ENCODE measurements around the gene PRICKLE2. TPM values are rescaled to one million over a fixed set of nuclear protein-coding genes. Genes with fewer than 3 reads are reported as not detected.
A peak's percentile ranks its signal among the peaks of the same experiment; 100 is the strongest.

Gene PRICKLE2
- 4.1 TPM for total RNA-seq
- long read RNA-seq, full-length matches to known transcripts = 1 of 2 reads
- long read RNA-seq, partial matches to known transcripts = 0 of 2 reads
- long read RNA-seq, other reads (novel, unspliced or antisense) = 1 of 2 reads

GRCh38 chr3:64224826-64225610, at the start of gene PRICKLE2:
PRICKLE2 (minus strand) TSS chr3:64225466; CDS start chr3:64198927, 26,539 bp downstream.
- intact Hi-C loops (cut with micrococcal nuclease) = no loop called here
- ATAC-seq (peak; percentile 73), DNase-seq (peak; percentile 79)

- no peak for ATAC-seq
- DNase-seq = no peak
- intact Hi-C loops (cut with micrococcal nuclease) = no loop called here
These were observed 47.6 kb upstream of the PRICKLE2 start for GRCh38 chr3:64272842-64273241.

GRCh38 chr3:64272271-64272670, 47.0 kb upstream of the PRICKLE2 start:
- intact Hi-C loops (cut with micrococcal nuclease) = no loop called here
- no peak for DNase-seq
- no peak for ATAC-seq

GRCh38 chr3:64271631-64272030, 46.4 kb upstream of the PRICKLE2 start:
- intact Hi-C loops (cut with micrococcal nuclease) = no loop called here
- ATAC-seq = no peak
- no peak for DNase-seq

GRCh38 chr3:64270866-64271260, 45.6 kb upstream of the PRICKLE2 start:
- ATAC-seq (no peak), DNase-seq (no peak)
- intact Hi-C loops (cut with micrococcal nuclease) = no loop called here

- ATAC-seq (no peak), DNase-seq (no peak)
- intact Hi-C loops (cut with micrococcal nuclease) = no loop called here
These were observed 45.0 kb upstream of the PRICKLE2 start for GRCh38 chr3:64270142-64270865.

GRCh38 chr3:64268926-64269325, 43.7 kb upstream of the PRICKLE2 start:
- ATAC-seq = peak; percentile 45
- intact Hi-C loops (cut with micrococcal nuclease) = no loop called here
- DNase-seq = peak; percentile 59

GRCh38 chr3:64267721-64268604, 42.7 kb upstream of the PRICKLE2 start:
- DNase-seq (peak; percentile 75), ATAC-seq (peak; percentile 86)
- intact Hi-C loops (cut with micrococcal nuclease) = no loop called here

- DNase-seq = no peak
- ATAC-seq = no peak
- intact Hi-C loops (cut with micrococcal nuclease) = no loop called here
These were observed 41.7 kb upstream of the PRICKLE2 start for GRCh38 chr3:64266983-64267382.

- intact Hi-C loops (cut with micrococcal nuclease) = no loop called here
- no peak for DNase-seq
These were observed 41.0 kb upstream of the PRICKLE2 start for GRCh38 chr3:64266065-64266931.

GRCh38 chr3:64265646-64266045, 40.4 kb upstream of the PRICKLE2 start:
- intact Hi-C loops (cut with micrococcal nuclease) = no loop called here
- ATAC-seq (no peak), DNase-seq (no peak)

More at GRCh38 chr3:64266065-64266931, 41.0 kb upstream of the PRICKLE2 start:
- ATAC-seq = peak; percentile 50

- ATAC-seq (no peak), DNase-seq (no peak)
- intact Hi-C loops (cut with micrococcal nuclease) = no loop called here
These were observed 39.3 kb upstream of the PRICKLE2 start for GRCh38 chr3:64264501-64265109.

- DNase-seq (no peak), ATAC-seq (no peak)
- intact Hi-C loops (cut with micrococcal nuclease) = no loop called here
These were observed 37.4 kb upstream of the PRICKLE2 start for GRCh38 chr3:64262574-64263114.

- intact Hi-C loops (cut with micrococcal nuclease) = no loop called here
- ATAC-seq = peak; percentile 45
- no peak for DNase-seq
These were observed 35.2 kb upstream of the PRICKLE2 start for GRCh38 chr3:64260431-64260830.

- DNase-seq (no peak), ATAC-seq (peak; percentile 43)
- intact Hi-C loops (cut with micrococcal nuclease) = no loop called here
These were observed 34.4 kb upstream of the PRICKLE2 start for GRCh38 chr3:64259636-64260035.

- no peak for ATAC-seq
These were observed 32.0 kb upstream of the PRICKLE2 start for GRCh38 chr3:64257100-64257755.

GRCh38 chr3:64255741-64256340, 30.6 kb upstream of the PRICKLE2 start:
- ATAC-seq = no peak
- DNase-seq = no peak
- intact Hi-C loops (cut with micrococcal nuclease) = no loop called here

More at GRCh38 chr3:64257100-64257755, 32.0 kb upstream of the PRICKLE2 start:
- no peak for DNase-seq
- intact Hi-C loops (cut with micrococcal nuclease) = no loop called here

All from left ventricle myocardium superior (tissue), 1 donor.